ENCODE data around the gene LDOC1. TPM values are rescaled to one million over a fixed set of nuclear protein-coding genes. Genes with fewer than 3 reads are reported as not detected.
"Not testable (repeated sequence)": the region's sequence is repeated elsewhere in the genome, so short reads cannot be mapped to it uniquely, and the experiment has no call there.

LDOC1 gene
- total and polyA plus RNA-seq, 12 donors, result 6.4 to 65.9 (median 30.3) TPM

- Histone ChIP-seq H3K9me3 (replicated peaks in 1 of 3) (no peaks in the 10 kb centered on the region), H3K27ac (no peak overlapping the region), H3K4me3 (no peak overlapping the region), H3K4me1 (replicated peaks in 1 of 2) (no peaks in the 10 kb centered on the region), H3K36me3 (replicated peaks in 1 of 2) (no peaks in the 10 kb centered on the region), H3K27me3 (no peaks in the 10 kb centered on the region)
- WGBS, 4 donors, result 65 to 76% (median 70%) methylated on average over 7 of the region's 7 CpGs
- TF ChIP-seq CTCF (IDR thresholded peaks at IDR 0.05), result no peak
- TF ChIP-seq POLR2A (IDR thresholded peaks at IDR 0.05), result no peak
- intact Hi-C loops (cut with DNase I), result no loop called here
- no peak for DNase-seq
Observed at GRCh38 chrX:141180851-141181250, 3.9 kb upstream of the LDOC1 start.

- intact Hi-C loops (cut with DNase I), result no loop called here
- H3K27ac ChIP-seq, result no peak overlapping the region
- H3K9me3 ChIP-seq (replicated peaks in 1 of 3), result no peaks in the 10 kb centered on the region
- H3K4me3 ChIP-seq, result no peak overlapping the region
- WGBS, 4 donors, result 78 to 95% (median 87%) methylated on average over 3 to 5 of the region's 5 CpGs
- no peaks in the 10 kb centered on the region for H3K36me3 ChIP-seq (replicated peaks in 1 of 2)
- no peak for DNase-seq
- no peaks in the 10 kb centered on the region for H3K27me3 ChIP-seq
- no peaks in the 10 kb centered on the region for H3K4me1 ChIP-seq (replicated peaks in 1 of 2)
- TF ChIP-seq POLR2A (IDR thresholded peaks at IDR 0.05) (no peak), CTCF (IDR thresholded peaks at IDR 0.05) (no peak)
Observed at GRCh38 chrX:141175786-141176185, 1.1 kb downstream of the LDOC1 start.

- no peak for TF ChIP-seq CTCF (IDR thresholded peaks at IDR 0.05)
- no peak for TF ChIP-seq POLR2A (IDR thresholded peaks at IDR 0.05)
- Histone ChIP-seq H3K9me3 (replicated peaks in 1 of 3) (no peaks in the 10 kb centered on the region), H3K27me3 (no peaks in the 10 kb centered on the region), H3K4me1 (replicated peaks in 1 of 2) (no peaks in the 10 kb centered on the region), H3K4me3 (no peak overlapping the region), H3K36me3 (replicated peaks in 1 of 2) (no peaks in the 10 kb centered on the region), H3K27ac (no peak overlapping the region)
- no peak for DNase-seq
- WGBS, 4 donors, result 69 to 95% (median 85%) methylated on average over 1 of the region's 1 CpG
- intact Hi-C loops (cut with DNase I), result no loop called here
Observed at GRCh38 chrX:141164406-141164805, 12.5 kb downstream of the LDOC1 start.

GRCh38 chrX:141158084-141158483, 18.8 kb downstream of the LDOC1 start:
- Histone ChIP-seq H3K27ac (no peak overlapping the region), H3K36me3 (replicated peaks in 1 of 2) (no peaks in the 10 kb centered on the region), H3K9me3 (replicated peaks in 1 of 3) (no peaks in the 10 kb centered on the region), H3K4me1 (replicated peaks in 1 of 2) (no peaks in the 10 kb centered on the region), H3K27me3 (no peaks in the 10 kb centered on the region), H3K4me3 (no peak overlapping the region)
- intact Hi-C loops (cut with DNase I), result no loop called here
- TF ChIP-seq POLR2A (IDR thresholded peaks at IDR 0.05), result no peak
- DNase-seq, result no peak
- 82 to 91% (median 85%) methylated on average over 3 of the region's 3 CpGs for WGBS, 4 donors

GRCh38 chrX:141155231-141155630, 21.7 kb downstream of the LDOC1 start:
- H3K9me3 ChIP-seq (replicated peaks in 1 of 3); H3K27ac ChIP-seq; intact Hi-C loops (cut with DNase I); H3K4me3 ChIP-seq; H3K27me3 ChIP-seq; DNase-seq; H3K36me3 ChIP-seq (replicated peaks in 1 of 2); H3K4me1 ChIP-seq (replicated peaks in 1 of 2): not testable (repeated sequence)
- 79 to 91% (median 85%) methylated on average over 3 of the region's 3 CpGs for WGBS, 4 donors
